Ovary (tissue), 3 donors: Measurements from ENCODE around the gene ST3GAL5.

Experiments used
- POLR2A ChIP-seq: fragments of 450-650 bp; IDR thresholded peaks from one replicate; pipeline ENCODE4 v1.6.1; 2017; ENCODE audit warnings: antibody characterized with exemption, mild to moderate bottlenecking, moderate library complexity
- TF ChIP-seq, protein P1 (sequence below), 3 donors: fragments of 450-650 bp in 2 of 3; fragments of 200-600 bp in 1 of 3; IDR thresholded peaks; one replicate each; pipeline versions ENCODE4 v1.5.1 to v1.8.0; 2016 to 2022; ENCODE audit warnings: antibody characterized with exemption in 3 of 3, mild to moderate bottlenecking in 1 of 3
- donor health status: DM: no; HTN: no; CAD: no.

DNA sequence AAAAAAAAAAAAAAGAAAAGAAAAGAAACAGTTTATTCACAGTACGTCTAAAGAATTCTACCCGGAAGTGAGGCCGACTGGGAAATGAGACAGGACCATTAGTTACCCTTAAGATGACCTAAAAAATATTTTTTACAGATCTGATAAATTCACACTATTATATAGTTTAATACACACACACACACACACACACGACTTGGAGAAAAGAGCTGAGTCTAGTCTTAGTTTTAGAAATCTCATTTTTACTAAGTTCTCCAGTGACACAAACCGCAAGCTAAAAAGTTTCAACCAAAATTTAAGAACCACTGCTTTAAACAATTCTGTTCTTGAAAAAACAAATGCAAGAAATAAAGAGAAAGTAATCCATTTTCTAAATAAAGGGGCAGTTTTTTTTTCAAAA, 27.1 kb downstream of the ST3GAL5 start:
- TF ChIP-seq, protein P1, sequence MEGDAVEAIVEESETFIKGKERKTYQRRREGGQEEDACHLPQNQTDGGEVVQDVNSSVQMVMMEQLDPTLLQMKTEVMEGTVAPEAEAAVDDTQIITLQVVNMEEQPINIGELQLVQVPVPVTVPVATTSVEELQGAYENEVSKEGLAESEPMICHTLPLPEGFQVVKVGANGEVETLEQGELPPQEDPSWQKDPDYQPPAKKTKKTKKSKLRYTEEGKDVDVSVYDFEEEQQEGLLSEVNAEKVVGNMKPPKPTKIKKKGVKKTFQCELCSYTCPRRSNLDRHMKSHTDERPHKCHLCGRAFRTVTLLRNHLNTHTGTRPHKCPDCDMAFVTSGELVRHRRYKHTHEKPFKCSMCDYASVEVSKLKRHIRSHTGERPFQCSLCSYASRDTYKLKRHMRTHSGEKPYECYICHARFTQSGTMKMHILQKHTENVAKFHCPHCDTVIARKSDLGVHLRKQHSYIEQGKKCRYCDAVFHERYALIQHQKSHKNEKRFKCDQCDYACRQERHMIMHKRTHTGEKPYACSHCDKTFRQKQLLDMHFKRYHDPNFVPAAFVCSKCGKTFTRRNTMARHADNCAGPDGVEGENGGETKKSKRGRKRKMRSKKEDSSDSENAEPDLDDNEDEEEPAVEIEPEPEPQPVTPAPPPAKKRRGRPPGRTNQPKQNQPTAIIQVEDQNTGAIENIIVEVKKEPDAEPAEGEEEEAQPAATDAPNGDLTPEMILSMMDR (IDR thresholded peaks at IDR 0.05): no peak
- no peak for TF ChIP-seq POLR2A
